Measurements from ENCODE around the gene SLC41A2. TPM values are rescaled to one million over a fixed set of nuclear protein-coding genes. Genes with fewer than 3 reads are reported as not detected.
"Not testable (repeated sequence)": the region's sequence is repeated elsewhere in the genome, so short reads cannot be mapped to it uniquely, and the experiment has no call there.

SLC41A2 gene
- total and polyA plus RNA-seq, 11 donors = 0.30 to 12.8 (median 3.5) TPM

GRCh38 chr12:104944252-104944651 lies 13.8 kb downstream of the SLC41A2 start:
- 92 to 98% (median 95%) methylated on average over 3 of the region's 3 CpGs for WGBS, 4 donors
- ATAC-seq = no peak

GRCh38 chr12:104943401-104943800 lies 14.7 kb downstream of the SLC41A2 start:
- intact Hi-C loops (cut with DNase I); DNase-seq; H3K4me3 ChIP-seq; H3K36me3 ChIP-seq; ATAC-seq; H3K27ac ChIP-seq; H3K27me3 ChIP-seq; H3K4me1 ChIP-seq: not testable (repeated sequence)
- peaks cover 0 to 12% (median 0%) of the 10 kb centered on the region in 12 donors for H3K9me3 ChIP-seq
- 88 to 92% (median 91%) methylated on average over 8 of the region's 8 CpGs for whole genome bisulfite sequencing, 4 donors

More at GRCh38 chr12:104944252-104944651, 13.8 kb downstream of the SLC41A2 start:
- H3K27ac ChIP-seq = no peak overlapping the region
- intact Hi-C loops (cut with DNase I) = no loop called here
- H3K9me3 ChIP-seq = peaks cover 0 to 12% (median 0%) of the 10 kb centered on the region in 12 donors
- H3K4me1 ChIP-seq = no peaks in the 10 kb centered on the region
- no peaks in the 10 kb centered on the region for H3K27me3 ChIP-seq
- no peaks in the 10 kb centered on the region for H3K36me3 ChIP-seq
- no peak for TF ChIP-seq CTCF (IDR thresholded peaks at IDR 0.05)
- TF ChIP-seq POLR2A (IDR thresholded peaks at IDR 0.05) = no peak
- no peak for DNase-seq
- no peak overlapping the region for H3K4me3 ChIP-seq

GRCh38 chr12:104942075-104942474 lies 16.0 kb downstream of the SLC41A2 start:
- no peak for DNase-seq
- Histone ChIP-seq H3K36me3 (no peaks in the 10 kb centered on the region), H3K4me3 (no peak overlapping the region), H3K4me1 (no peaks in the 10 kb centered on the region), H3K27me3 (no peaks in the 10 kb centered on the region), H3K27ac (no peak overlapping the region), H3K9me3 (peaks cover 0 to 12% (median 0%) of the 10 kb centered on the region in 12 donors)
- TF ChIP-seq POLR2A (IDR thresholded peaks at IDR 0.05) = no peak
- TF ChIP-seq CTCF (IDR thresholded peaks at IDR 0.05) = no peak
- no peak for ATAC-seq
- intact Hi-C loops (cut with DNase I) = no loop called here
- WGBS, 4 donors = 87 to 95% (median 93%) methylated on average over 4 of the region's 4 CpGs

- H3K27me3 ChIP-seq = no peaks in the 10 kb centered on the region
- intact Hi-C loops (cut with DNase I) = no loop called here
- H3K4me1 ChIP-seq = no peaks in the 10 kb centered on the region
- no peaks in the 10 kb centered on the region for H3K36me3 ChIP-seq
- H3K9me3 ChIP-seq = peaks cover 0 to 12% (median 0%) of the 10 kb centered on the region in 12 donors
- DNase-seq (no peak), ATAC-seq (no peak)
- TF ChIP-seq POLR2A (IDR thresholded peaks at IDR 0.05) (no peak), CTCF (IDR thresholded peaks at IDR 0.05) (no peak)
- no peak overlapping the region for H3K27ac ChIP-seq
- 89 to 94% (median 92%) methylated on average over 3 of the region's 3 CpGs for WGBS, 4 donors
- no peak overlapping the region for H3K4me3 ChIP-seq
Observed at GRCh38 chr12:104941454-104941853, 16.6 kb downstream of the SLC41A2 start.

- 83 to 89% (median 87%) methylated on average over 2 of the region's 2 CpGs for WGBS, 4 donors
Observed at GRCh38 chr12:104939089-104939488, 19.0 kb downstream of the SLC41A2 start.

More at GRCh38 chr12:104939089-104939488, 19.0 kb downstream of the SLC41A2 start:
- no peaks in the 10 kb centered on the region for H3K36me3 ChIP-seq
- intact Hi-C loops (cut with DNase I) = no loop called here
- H3K4me1 ChIP-seq = no peaks in the 10 kb centered on the region
- ATAC-seq (no peak), DNase-seq (no peak)
- peaks cover 0 to 10% (median 0%) of the 10 kb centered on the region in 12 donors for H3K9me3 ChIP-seq
- no peak for TF ChIP-seq POLR2A (IDR thresholded peaks at IDR 0.05)
- TF ChIP-seq CTCF (IDR thresholded peaks at IDR 0.05) = no peak
- no peak overlapping the region for H3K4me3 ChIP-seq
- H3K27me3 ChIP-seq = no peaks in the 10 kb centered on the region
- H3K27ac ChIP-seq = no peak overlapping the region

All from heart left ventricle (tissue), 16 donors.